K562 (cell line): ENCODE results near the gene LRRC8A.

ENCODE experiments used
- CEBPB ChIP-seq: fragments of 450-650 bp; IDR thresholded peaks from 2 replicates; pipeline ENCODE4 v1.6.1; 2016; ENCODE audit warnings: missing genetic modification characterization, missing compliant biosample characterization
- CHD2 ChIP-seq: IDR thresholded peaks from 2 replicates; pipeline ENCODE4 v1.6.1; 2011; ENCODE audit warnings: low read depth, low read length
- EP300 ChIP-seq: IDR thresholded peaks from 2 replicates; pipeline ENCODE4 v1.6.1; 2012; ENCODE audit warnings: low read length, improper control_type of control experiment
- KLF6 ChIP-seq: fragments of 250-450 bp; sonication (Bioruptor Pico); IDR thresholded peaks from 2 replicates; pipeline ENCODE4 v1.4.0; 2020; ENCODE audit warnings: mild to moderate bottlenecking, moderate library complexity, borderline replicate concordance
- MAFG ChIP-seq: fragments of 450-650 bp; conservative IDR thresholded peaks from 2 replicates; pipeline ENCODE4 v1.6.1; 2016; ENCODE audit warnings: missing genetic modification characterization, missing compliant biosample characterization
- POLR2A ChIP-seq: fragments of 450-650 bp; conservative IDR thresholded peaks from 2 replicates; pipeline ENCODE4 v1.6.1; 2016
- RBM14 ChIP-seq: fragments of 200-400 bp; formaldehyde crosslinking; IDR thresholded peaks from 2 replicates; pipeline ENCODE4 v1.6.1; 2018; ENCODE audit warnings: low read depth, mild to moderate bottlenecking, low read length, moderate library complexity, borderline replicate concordance; ENCODE audit not compliant: insufficient read depth
- RBM39 ChIP-seq: fragments of 200-400 bp; formaldehyde crosslinking; optimal IDR thresholded peaks from 2 replicates; pipeline ENCODE3; 2018; ENCODE audit warnings: low read depth, low read length
- SETDB1 ChIP-seq: IDR thresholded peaks from one replicate; pipeline ENCODE4 v1.6.1; 2012; ENCODE audit warnings: low read length, control low read depth, inconsistent platforms
- SIN3A ChIP-seq, 2 experiments: fragments of 150-350 bp in 1 of 2; IDR thresholded peaks; 2 replicates each; pipeline ENCODE4 v1.6.1; 2011 to 2016; ENCODE audit warnings: borderline replicate concordance in 2 of 2, low read depth in 2 of 2, low read length in 2 of 2, mild to moderate bottlenecking in 2 of 2, moderate library complexity in 2 of 2; ENCODE audit not compliant: control insufficient read depth in 1 of 2
- TCF7L2 ChIP-seq: fragments of 150-350 bp; IDR thresholded peaks from 2 replicates; pipeline ENCODE4 v1.6.1; 2016; ENCODE audit warnings: low read depth, mild to moderate bottlenecking, low read length, moderate library complexity
- TF ChIP-seq, protein P1 (sequence below): sonication (generic); formaldehyde crosslinking; IDR thresholded peaks from 2 replicates; pipeline ENCODE4 v1.4.0; 2020; ENCODE audit warnings: mild to moderate bottlenecking, missing genetic modification reagents

DNA sequence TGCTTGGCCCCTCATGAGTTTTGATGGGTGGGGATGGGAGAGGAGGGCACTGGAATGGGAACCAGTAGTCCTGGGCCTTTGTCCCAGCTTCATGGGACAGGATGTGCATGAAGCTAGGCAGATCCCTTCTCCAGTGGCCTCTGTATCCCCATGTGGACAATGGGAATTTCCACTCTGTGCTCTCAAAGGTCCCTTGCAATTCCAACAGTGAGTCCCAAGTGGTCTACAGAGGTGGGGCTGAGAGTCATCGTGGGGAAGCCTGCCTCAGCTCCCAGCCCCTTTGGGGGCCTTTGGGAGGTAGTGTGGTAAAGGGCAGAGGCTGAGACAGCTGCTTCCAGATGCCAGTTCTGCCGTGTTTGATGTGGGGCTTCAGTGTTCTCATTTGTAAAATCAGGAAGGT, 37.0 kb downstream of the LRRC8A start:
- TF ChIP-seq RBM39 (no peak), TCF7L2 (no peak), SIN3A (IDR thresholded peaks at IDR 0.05; ENCODE audit: borderline replicate concordance in 2 of 2, control insufficient read depth in 1 of 2, low read depth in 2 of 2, low read length in 2 of 2) (no peak), MAFG (no peak), CHD2 (no peak), SETDB1 (no peak), POLR2A (0 out of 2 replicates have a peak, but pooled peaks have one; percentile 25), KLF6 (CRISPR knock-in tag) (no peak), CEBPB (tag) (no peak), EP300 (no peak), RBM14 (no peak)
- TF ChIP-seq, protein P1, sequence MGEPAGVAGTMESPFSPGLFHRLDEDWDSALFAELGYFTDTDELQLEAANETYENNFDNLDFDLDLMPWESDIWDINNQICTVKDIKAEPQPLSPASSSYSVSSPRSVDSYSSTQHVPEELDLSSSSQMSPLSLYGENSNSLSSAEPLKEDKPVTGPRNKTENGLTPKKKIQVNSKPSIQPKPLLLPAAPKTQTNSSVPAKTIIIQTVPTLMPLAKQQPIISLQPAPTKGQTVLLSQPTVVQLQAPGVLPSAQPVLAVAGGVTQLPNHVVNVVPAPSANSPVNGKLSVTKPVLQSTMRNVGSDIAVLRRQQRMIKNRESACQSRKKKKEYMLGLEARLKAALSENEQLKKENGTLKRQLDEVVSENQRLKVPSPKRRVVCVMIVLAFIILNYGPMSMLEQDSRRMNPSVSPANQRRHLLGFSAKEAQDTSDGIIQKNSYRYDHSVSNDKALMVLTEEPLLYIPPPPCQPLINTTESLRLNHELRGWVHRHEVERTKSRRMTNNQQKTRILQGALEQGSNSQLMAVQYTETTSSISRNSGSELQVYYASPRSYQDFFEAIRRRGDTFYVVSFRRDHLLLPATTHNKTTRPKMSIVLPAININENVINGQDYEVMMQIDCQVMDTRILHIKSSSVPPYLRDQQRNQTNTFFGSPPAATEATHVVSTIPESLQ (CRISPR knock-in tag): no peak
